ENCODE measurements around the gene UPF2. TPM values are rescaled to one million over a fixed set of nuclear protein-coding genes. Genes with fewer than 3 reads are reported as not detected.

Gene UPF2
- total and polyA plus RNA-seq, 2 of the 4 experiments (the other 2 are of a cell fraction): 9.2 to 14.3 TPM

- no peak overlapping the region for H2AFZ ChIP-seq (replicated peaks; ENCODE audit: low read length, poor library complexity)
- no peak overlapping the region for H2BK15ac ChIP-seq (ENCODE audit: low read depth, low read length)
- no peak for TF ChIP-seq SMC3 (IDR thresholded peaks at IDR 0.05; ENCODE audit: low read depth, low read length)
- ATAC-seq (ENCODE audit: low read depth): no peak
- in situ Hi-C loops (cut with MboI; ENCODE audit: low sequenced_read_pairs): no loop called here
- H2BK5ac ChIP-seq (ENCODE audit: low read depth, low read length, poor library complexity, severe bottlenecking): no peak overlapping the region
- H2BK120ac ChIP-seq (ENCODE audit: low read depth, low read length): no peak overlapping the region
- no peaks in the 10 kb centered on the region for H3K4me1 ChIP-seq (ENCODE audit: control insufficient read depth, insufficient read depth, low read length)
- no peak overlapping the region for H2AK9ac ChIP-seq (replicated peaks; ENCODE audit: low read depth, low read length, poor library complexity)
- no peaks in the 10 kb centered on the region for H3K27me3 ChIP-seq (ENCODE audit: control insufficient read depth, insufficient read depth, low read length)
- H4K5ac ChIP-seq (ENCODE audit: low read depth, low read length): no peak overlapping the region
- dilution Hi-C loops (cut with HindIII; ENCODE audit: low sequenced_read_pairs, unreplicated experiment): no loop called here
- H3K9me3 ChIP-seq (ENCODE audit: control insufficient read depth, insufficient read depth, low read length): no peaks in the 10 kb centered on the region
- H4K91ac ChIP-seq (ENCODE audit: insufficient read depth, low read depth, low read length): no peak overlapping the region
- H3K4me3 ChIP-seq (ENCODE audit: insufficient read depth, low read depth, low read length): no peak overlapping the region
- no peak overlapping the region for H3K27ac ChIP-seq (ENCODE audit: insufficient read depth, low read length)
- no peak overlapping the region for H2BK20ac ChIP-seq (ENCODE audit: low read depth, low read length)
- H3K23ac ChIP-seq (ENCODE audit: low read depth, low read length): no peak overlapping the region
- no peak for DNase-seq
- 0 out of 4 replicates have a peak, but pooled peaks cover 0 to 3% of the 10 kb centered on the region in 2 experiments for H3K79me1 ChIP-seq (ENCODE audit: low read depth in 1 of 2, low read length in 2 of 2)
- H3K14ac ChIP-seq (replicated peaks; ENCODE audit: low read depth, low read length): no peak overlapping the region
- no peak overlapping the region for H3K56ac ChIP-seq (ENCODE audit: extremely low read depth, insufficient read depth, low read length)
- no peak overlapping the region for H4K8ac ChIP-seq (ENCODE audit: low read depth in 2 of 2, low read length in 2 of 2)
- no peak overlapping the region for H3K4ac ChIP-seq (ENCODE audit: low read depth, low read length)
- peaks cover 11% of the 10 kb centered on the region for H3K36me3 ChIP-seq (ENCODE audit: control insufficient read depth, insufficient read depth, low read length)
- H3K4me2 ChIP-seq (ENCODE audit: low read depth, low read length): no peak overlapping the region
- WGBS, 2 experiments (ENCODE audit: extremely low coverage in 2 of 2, insufficient read length in 1 of 2): 100% methylated on average over 2 of the region's 8 CpGs; no CpG with 5 or more reads in 1 of the 2 experiments
- no TSS peak for BruUV-seq (replicated peaks)
- intact Hi-C loops (cut with micrococcal nuclease): no loop called here
- H3K9ac ChIP-seq (ENCODE audit: low read depth, low read length): no peak overlapping the region
- POLR2A ChIA-PET (ENCODE audit: unreplicated experiment): no interaction called here
- H3K9me1 ChIP-seq (ENCODE audit: insufficient read depth, low read length): peaks cover 2% of the 10 kb centered on the region; the same call in 1 of the 2 replicates
- H4K20me1 ChIP-seq (ENCODE audit: insufficient read depth, low read length): no peaks in the 10 kb centered on the region
- no peak overlapping the region for H3K18ac ChIP-seq (ENCODE audit: low read depth, low read length)
- no peak overlapping the region for H2AK5ac ChIP-seq (ENCODE audit: low read depth, low read length)
- CTCF ChIA-PET: no interaction called here
Measured at GRCh38 chr10:11946652-11947051, 96.0 kb downstream of the UPF2 start.
